HG03378 (cell line): ENCODE results near the gene LAMTOR4.

Experiments used
- ATAC-seq: cut with Tn5 transposase; IDR thresholded peaks from one replicate; pipeline ENCODE4 v1.9.1; 2021; ENCODE audit warnings: mild to moderate bottlenecking, moderate library complexity; ENCODE audit not compliant: unreplicated experiment

The LAMTOR4 gene

GRCh38 chr7:100152937-100153666, 4.4 kb downstream of the LAMTOR4 start:
- ATAC-seq, result no peak

GRCh38 chr7:100153708-100154535, 5.2 kb downstream of the LAMTOR4 start:
- ATAC-seq, result no peak

GRCh38 chr7:100154651-100155491, 6.2 kb downstream of the LAMTOR4 start:
- ATAC-seq, result no peak

GRCh38 chr7:100155553-100156317, 7.0 kb downstream of the LAMTOR4 start:
- ATAC-seq, result no peak

GRCh38 chr7:100156331-100157068, 7.8 kb downstream of the LAMTOR4 start:
- ATAC-seq, result no peak

GRCh38 chr7:100157069-100157333, 8.3 kb downstream of the LAMTOR4 start:
- no peak for ATAC-seq

GRCh38 chr7:100157334-100158228, 8.9 kb downstream of the LAMTOR4 start:
- ATAC-seq, result no peak

GRCh38 chr7:100158229-100159098, 9.7 kb downstream of the LAMTOR4 start, which contains the start of gene TRAPPC14:
TSS of gene TRAPPC14 (minus strand) at chr7:100158723. CDS start at chr7:100158499, 224 bp downstream.
- peak; percentile 49 for ATAC-seq

- ATAC-seq, result no peak
Measured at GRCh38 chr7:100159099-100159623, 10.4 kb downstream of the LAMTOR4 start.

- no peak for ATAC-seq
Measured at GRCh38 chr7:100160067-100160466, 11.3 kb downstream of the LAMTOR4 start.

- ATAC-seq, result no peak
Measured at GRCh38 chr7:100163006-100163531, 14.4 kb downstream of the LAMTOR4 start.

GRCh38 chr7:100163871-100164270, 15.2 kb downstream of the LAMTOR4 start:
- no peak for ATAC-seq

GRCh38 chr7:100166317-100166940, 17.7 kb downstream of the LAMTOR4 start:
- ATAC-seq, result no peak

- ATAC-seq, result no peak
Measured at GRCh38 chr7:100166970-100167911, 18.5 kb downstream of the LAMTOR4 start.

GRCh38 chr7:100167912-100168323, 19.2 kb downstream of the LAMTOR4 start:
- no peak for ATAC-seq
